ENCODE measurements around the gene CD44.

The CD44 gene

GRCh38 chr11:35250621-35251020 lies 111.7 kb downstream of the CD44 start:
- DNase-seq (ENCODE audit: low spot score), result no peak
- in situ Hi-C loops (cut with MboI; ENCODE audit: low sequenced_read_pairs, unreplicated experiment), result no loop called here
- TF ChIP-seq CTCF (IDR thresholded peaks at IDR 0.05; ENCODE audit: borderline replicate concordance, control extremely low read depth, extremely low read depth, insufficient read depth, missing control alignments), result no peak

GRCh38 chr11:35253237-35253636 lies 114.3 kb downstream of the CD44 start:
- no peak for DNase-seq (ENCODE audit: low spot score)
- in situ Hi-C loops (cut with MboI; ENCODE audit: low sequenced_read_pairs, unreplicated experiment), result no loop called here
- TF ChIP-seq CTCF (IDR thresholded peaks at IDR 0.05; ENCODE audit: borderline replicate concordance, control extremely low read depth, extremely low read depth, insufficient read depth, missing control alignments), result no peak

- in situ Hi-C loops (cut with MboI; ENCODE audit: low sequenced_read_pairs, unreplicated experiment), result no loop called here
- DNase-seq (ENCODE audit: low spot score), result no peak
Measured at GRCh38 chr11:35255514-35255913, 116.5 kb downstream of the CD44 start.

GRCh38 chr11:35256296-35256695 lies 117.3 kb downstream of the CD44 start:
- no peak for TF ChIP-seq CTCF (IDR thresholded peaks at IDR 0.05; ENCODE audit: borderline replicate concordance, control extremely low read depth, extremely low read depth, insufficient read depth, missing control alignments)
- no peak for DNase-seq (ENCODE audit: low spot score)
- in situ Hi-C loops (cut with MboI; ENCODE audit: low sequenced_read_pairs, unreplicated experiment), result no loop called here

More at GRCh38 chr11:35255514-35255913, 116.5 kb downstream of the CD44 start:
- TF ChIP-seq CTCF (IDR thresholded peaks at IDR 0.05; ENCODE audit: borderline replicate concordance, control extremely low read depth, extremely low read depth, insufficient read depth, missing control alignments), result no peak

- in situ Hi-C loops (cut with MboI; ENCODE audit: low sequenced_read_pairs, unreplicated experiment), result no loop called here
- TF ChIP-seq CTCF (IDR thresholded peaks at IDR 0.05; ENCODE audit: borderline replicate concordance, control extremely low read depth, extremely low read depth, insufficient read depth, missing control alignments), result no peak
- DNase-seq (ENCODE audit: low spot score), result peak; percentile 69
Measured at GRCh38 chr11:35257281-35257680, 118.3 kb downstream of the CD44 start.

GRCh38 chr11:35259529-35259928 lies 120.6 kb downstream of the CD44 start:
- no peak for TF ChIP-seq CTCF (IDR thresholded peaks at IDR 0.05; ENCODE audit: borderline replicate concordance, control extremely low read depth, extremely low read depth, insufficient read depth, missing control alignments)
- in situ Hi-C loops (cut with MboI; ENCODE audit: low sequenced_read_pairs, unreplicated experiment), result no loop called here
- no peak for DNase-seq (ENCODE audit: low spot score)

All from GM13976 (cell line).